Activated T-helper 2 cell treated with anti-CD3 and anti-CD28 coated beads, Interferon-gamma antibody, Interleukin-2, Interleukin-4, amounts not matched to agents 10 μg/mL and 5 μg/mL and 100 μg/mL, durations not matched to agents 14 hours and 24 hours and 36 hours (primary cell): ENCODE data around the gene SPNS1. TPM values are rescaled to one million over a fixed set of nuclear protein-coding genes. Genes with fewer than 3 reads are reported as not detected.

Experiments used
- DNase-seq: peaks from one replicate; pipeline ENCODE4 v3.0.0; 2021; ENCODE audit warnings: low spot score
- H3K27ac Mint-ChIP-seq: one replicate; pipeline ENCODE4 v1.8.0; 2021; ENCODE audit warnings: mixed read lengths
- H3K27me3 Mint-ChIP-seq: one replicate; pipeline ENCODE4 v1.8.0; 2021; ENCODE audit warnings: low read depth, mixed read lengths
- H3K36me3 Mint-ChIP-seq: one replicate; pipeline ENCODE4 v1.8.0; 2021; ENCODE audit warnings: low read depth, mixed read lengths
- H3K4me1 Mint-ChIP-seq: one replicate; pipeline ENCODE4 v1.8.0; 2021; ENCODE audit warnings: low read depth, mixed read lengths
- H3K4me3 Mint-ChIP-seq: one replicate; pipeline ENCODE4 v1.8.0; 2021; ENCODE audit warnings: low read depth, mild to moderate bottlenecking, moderate library complexity, mixed read lengths
- H3K9me3 Mint-ChIP-seq: one replicate; pipeline ENCODE4 v1.8.0; 2021; ENCODE audit warnings: mixed read lengths
- intact Hi-C: fragments of 100-400 bp; cut with micrococcal nuclease; formaldehyde crosslinking; loops from one replicate; pipeline ENCODE4 v1.15.1; 2023
- total RNA-seq: library from RNA; stranded (reverse); gene quantifications from 2 replicates; pipeline ENCODE4 v1.2.3, GENCODE V29; 2022

SPNS1 gene
- total RNA-seq, 1 donor from 2014 or later, result 22.0 TPM

DNA sequence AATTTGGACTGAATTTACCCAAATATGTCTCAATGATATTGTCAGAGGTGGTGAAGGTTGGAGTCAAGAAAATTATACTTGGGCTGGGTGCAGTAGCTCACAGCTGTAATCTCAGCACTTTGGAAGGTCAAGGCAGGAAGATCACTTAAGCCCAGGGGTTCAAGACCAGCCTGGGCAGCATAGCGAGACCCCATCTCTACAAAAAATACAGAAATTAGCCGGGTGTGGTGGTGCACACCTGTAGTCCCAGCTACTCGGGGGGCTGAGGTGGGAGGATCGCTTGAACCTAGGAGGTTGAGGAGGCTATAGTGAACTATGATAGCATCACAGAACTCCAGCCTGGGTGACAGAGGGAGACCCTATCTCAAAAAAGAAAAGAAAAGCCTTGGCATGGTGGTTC is 51.2 kb downstream of the SPNS1 start:
- H3K36me3 Mint-ChIP-seq, result no peaks in the 10 kb centered on the region
- intact Hi-C loops, result no loop called here

DNA sequence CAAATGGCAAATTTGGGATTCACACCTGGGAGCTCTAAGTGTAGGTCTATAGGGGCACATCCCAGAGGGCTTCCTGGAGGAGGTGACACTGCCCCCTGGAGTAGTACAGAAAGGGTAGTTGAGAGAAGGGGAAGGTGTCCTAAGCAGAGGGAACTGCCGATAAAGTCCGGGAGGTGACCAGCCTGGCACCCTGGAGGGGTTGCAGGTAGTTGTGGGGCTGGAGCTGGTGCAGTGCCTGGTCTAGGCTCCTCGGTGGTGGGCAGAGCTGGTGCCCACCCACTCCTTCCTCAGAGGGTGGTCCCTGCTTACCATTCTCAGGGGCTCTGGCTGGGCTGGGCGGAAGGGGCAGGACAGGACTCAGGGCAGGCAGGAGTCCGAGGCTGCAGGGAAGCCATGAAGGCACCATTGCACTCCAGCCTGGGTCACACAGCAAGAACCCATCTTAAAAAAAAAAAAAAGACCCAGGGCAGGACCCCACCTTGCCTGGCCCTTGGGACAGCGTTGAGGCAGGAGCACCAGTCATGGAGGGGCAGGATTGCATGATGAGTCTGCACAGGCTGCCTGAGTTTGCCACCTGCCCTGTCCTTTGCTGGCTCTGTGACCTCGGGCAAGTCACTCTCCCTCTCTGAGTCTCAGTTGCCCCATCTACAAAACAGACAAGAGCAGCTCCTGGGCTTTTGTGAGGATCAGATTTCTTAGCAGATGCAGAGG is 54.0 kb downstream of the SPNS1 start:
- Mint-ChIP-seq H3K27ac (peak overlapping the region; percentile 77), H3K27me3 (no peaks in the 10 kb centered on the region), H3K4me3 (peak overlapping the region; percentile 11), H3K36me3 (no peaks in the 10 kb centered on the region), H3K4me1 (peaks cover 44% of the 10 kb centered on the region), H3K9me3 (no peaks in the 10 kb centered on the region)
- DNase-seq, result no peak
- intact Hi-C loops, result loop anchor here (1.0 to 2.0 kb wide), 3 partner anchors 8 to 54 kb away; partner anchors contain the start of gene SPNS1

More for the DNA sequence above, 51.2 kb downstream of the SPNS1 start:
- no peak for DNase-seq
- Mint-ChIP-seq H3K4me3 (no peak overlapping the region), H3K9me3 (no peaks in the 10 kb centered on the region), H3K27me3 (no peaks in the 10 kb centered on the region), H3K4me1 (peaks cover 63% of the 10 kb centered on the region), H3K27ac (peak overlapping the region; percentile 43)

DNA sequence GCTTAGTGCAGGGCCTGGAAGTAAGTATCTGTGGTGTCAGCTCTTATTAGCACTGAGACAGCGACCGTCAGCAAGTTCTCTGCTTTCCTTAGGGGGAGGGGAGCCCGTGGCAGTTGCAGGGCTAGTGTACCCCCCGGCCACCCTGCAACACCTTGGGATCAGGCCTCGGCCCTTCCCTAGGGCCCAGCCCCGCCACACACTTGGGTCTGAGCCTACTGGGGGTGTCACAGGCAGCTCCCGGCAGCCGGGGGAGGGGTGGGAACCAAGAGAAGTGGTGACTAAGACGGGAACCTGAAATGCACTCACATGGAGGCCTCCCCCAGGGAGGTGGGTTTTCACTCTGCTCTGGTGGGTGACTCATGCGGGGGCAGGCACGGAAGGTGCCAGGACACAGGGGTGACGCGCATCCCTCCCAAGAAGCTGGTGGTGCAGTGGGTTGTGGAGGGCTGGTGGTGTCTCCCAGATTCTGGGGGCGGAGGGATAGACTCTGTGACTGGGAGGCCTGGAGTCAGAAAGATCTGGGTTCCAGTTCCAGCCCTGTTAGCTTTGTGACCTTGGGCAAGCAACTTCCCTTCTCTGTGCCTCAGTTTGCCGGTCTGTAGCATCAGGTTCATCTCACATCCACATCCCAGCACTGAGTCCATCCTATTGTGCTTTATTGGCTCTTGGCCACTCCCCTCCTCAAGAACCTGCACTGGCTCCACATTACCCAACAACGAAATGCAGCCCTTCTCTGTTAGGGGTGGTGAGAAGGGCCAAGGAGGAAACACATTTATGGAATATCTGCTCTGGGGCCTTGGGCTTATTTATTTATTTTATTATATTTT is 54.8 kb downstream of the SPNS1 start:
- Mint-ChIP-seq H3K27me3 (no peaks in the 10 kb centered on the region), H3K4me3 (no peak overlapping the region), H3K4me1 (peaks cover 36% of the 10 kb centered on the region), H3K36me3 (no peaks in the 10 kb centered on the region), H3K9me3 (no peaks in the 10 kb centered on the region), H3K27ac (peak overlapping the region; percentile 77)
- intact Hi-C loops, result loop anchor here (1.0 to 2.0 kb wide), 3 partner anchors 9 to 55 kb away; partner anchors contain the start of gene SPNS1
- DNase-seq, result peak; percentile 52

DNA sequence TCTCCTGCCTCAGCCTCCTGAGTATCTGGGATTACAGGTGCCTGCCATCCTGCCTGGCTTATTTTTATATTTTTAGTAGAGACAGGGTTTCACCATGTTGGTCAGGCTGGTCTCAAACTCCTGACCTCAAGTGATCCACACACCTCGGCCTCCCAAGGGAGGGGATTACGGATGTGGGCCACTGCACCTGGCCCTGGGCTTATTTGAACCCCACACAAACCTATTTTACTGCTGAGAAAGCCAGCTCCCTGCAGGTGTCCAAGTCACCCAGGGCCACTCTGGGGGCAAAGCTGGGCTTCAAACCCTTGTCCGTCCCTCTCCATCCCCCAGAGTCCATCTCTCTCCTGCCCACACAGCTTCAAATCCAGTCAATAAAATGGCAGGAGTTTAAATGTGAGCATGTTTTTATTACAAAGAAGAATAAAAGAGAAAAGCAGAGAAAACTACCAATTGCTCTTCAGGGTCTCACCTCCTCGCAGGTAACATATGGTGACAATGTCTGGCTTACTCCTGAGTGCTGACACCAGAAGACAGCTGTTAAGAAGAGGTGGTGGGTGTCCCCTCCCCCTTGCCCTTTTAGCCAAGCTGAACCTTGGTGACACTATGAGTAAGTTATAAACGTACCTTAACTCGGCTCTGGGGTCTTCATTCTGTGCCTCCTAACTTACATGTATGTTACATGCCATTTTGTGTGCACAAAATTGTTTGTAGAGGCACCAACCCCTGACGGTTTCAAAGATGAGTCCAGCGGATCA is 55.7 kb downstream of the SPNS1 start:
- peaks cover 28% of the 10 kb centered on the region for H3K4me1 Mint-ChIP-seq
- H3K9me3 Mint-ChIP-seq, result no peaks in the 10 kb centered on the region
- intact Hi-C loops, result no loop called here
- H3K27me3 Mint-ChIP-seq, result no peaks in the 10 kb centered on the region
- no peak for DNase-seq
- peak overlapping the region; percentile 82 for H3K27ac Mint-ChIP-seq
- no peaks in the 10 kb centered on the region for H3K36me3 Mint-ChIP-seq
- H3K4me3 Mint-ChIP-seq, result peak overlapping the region; percentile 33

Other genes starting within 250 kb of the SPNS1 start
- 3.1 and 4.0 TPM in 2 replicates for gene NPIPB9, start 223.0 kb upstream of the SPNS1 start, total RNA-seq
- 304 and 307 TPM in 2 replicates for gene ATXN2L, start 151.8 kb upstream of the SPNS1 start, total RNA-seq
- 202 and 217 TPM in 2 replicates for gene TUFM, start 128.4 kb upstream of the SPNS1 start, total RNA-seq
- 46.0 and 57.5 TPM in 2 replicates for gene SH2B1, start 110.9 kb upstream of the SPNS1 start, total RNA-seq
- gene ATP2A1, start 96.3 kb upstream of the SPNS1 start, total RNA-seq, result 1.8 and 3.1 TPM in 2 replicates
- 20.6 and 24.2 TPM in 2 replicates for gene RABEP2, start 49.5 kb upstream of the SPNS1 start, total RNA-seq
- 0.18 and 0.23 TPM in 2 replicates for gene CD19, start 42.8 kb upstream of the SPNS1 start, total RNA-seq
- gene NFATC2IP, start 23.8 kb upstream of the SPNS1 start, total RNA-seq, result 98.3 and 106 TPM in 2 replicates
- 273 and 294 TPM in 2 replicates for gene LAT, start 10.3 kb downstream of the SPNS1 start, total RNA-seq